ENCODE measurements around the gene CLDN5. TPM values are rescaled to one million over a fixed set of nuclear protein-coding genes. Genes with fewer than 3 reads are reported as not detected.

CLDN5 gene
- total RNA-seq, 1 donor from 2014 or later: 904 TPM

DNA sequence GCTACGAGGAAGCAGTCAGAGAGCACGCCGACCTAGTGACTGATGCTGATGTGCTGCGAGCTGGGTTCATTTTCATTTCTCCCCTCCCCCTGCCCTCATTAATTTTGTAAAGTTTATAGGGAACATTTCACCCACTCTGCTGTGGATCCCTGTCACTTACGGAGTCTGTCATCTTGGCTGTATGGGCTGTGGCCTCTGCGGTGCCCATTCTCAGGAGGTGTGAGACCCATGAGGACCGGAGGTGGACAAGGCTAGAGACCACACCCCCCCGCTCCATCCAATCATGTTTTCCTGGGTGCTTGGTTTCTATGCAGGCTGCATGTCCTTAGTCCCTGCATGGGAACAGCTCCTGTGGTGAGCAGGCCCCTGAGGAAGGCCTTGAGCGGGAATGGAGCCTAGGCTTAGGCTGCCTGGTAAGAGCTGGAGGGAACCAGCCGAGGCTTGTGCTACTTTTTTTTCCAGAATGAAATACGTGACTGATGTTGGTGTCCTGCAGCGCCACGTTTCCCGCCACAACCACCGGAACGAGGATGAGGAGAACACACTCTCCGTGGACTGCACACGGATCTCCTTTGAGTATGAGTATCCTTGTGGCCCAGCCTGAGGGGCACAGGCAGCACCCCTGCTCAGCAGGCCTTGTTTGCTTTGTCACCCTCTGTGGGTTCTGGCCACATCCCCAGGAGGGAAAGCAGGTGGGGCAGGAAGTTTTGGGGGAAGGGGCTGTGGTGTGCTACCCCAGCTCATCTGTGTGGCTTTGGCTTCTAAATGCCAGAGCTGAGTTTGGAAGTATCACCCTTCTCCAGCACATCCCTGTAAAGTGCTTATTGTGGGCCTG lies 19.1 kb downstream of the CLDN5 start:
- DNase-seq (ENCODE audit: low read depth in 2 of 2): no peak

GRCh38 chr22:19503869-19504268 lies 20.3 kb downstream of the CLDN5 start:
- no peak for DNase-seq (ENCODE audit: low read depth in 2 of 2)

DNA sequence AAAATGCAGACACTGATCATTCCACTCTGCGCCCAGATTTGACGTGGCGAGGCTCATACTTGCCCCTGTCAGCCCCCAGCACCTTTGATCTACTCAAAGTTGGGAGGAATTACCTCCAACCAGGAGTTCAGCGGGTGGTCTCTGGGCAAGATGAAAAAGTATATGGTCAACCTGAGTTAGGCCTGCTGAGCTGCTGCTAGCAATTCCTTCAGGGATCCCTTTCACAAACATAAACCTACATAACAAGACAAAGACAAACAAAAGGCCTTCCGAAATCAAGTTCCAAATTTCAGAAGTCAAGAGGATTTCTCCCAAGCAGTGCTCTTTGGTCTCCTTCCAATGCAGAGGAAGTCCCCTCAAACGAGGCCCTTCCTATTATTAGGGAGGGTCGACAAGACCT lies 20.8 kb downstream of the CLDN5 start:
- DNase-seq (ENCODE audit: low read depth in 2 of 2): no peak

DNA sequence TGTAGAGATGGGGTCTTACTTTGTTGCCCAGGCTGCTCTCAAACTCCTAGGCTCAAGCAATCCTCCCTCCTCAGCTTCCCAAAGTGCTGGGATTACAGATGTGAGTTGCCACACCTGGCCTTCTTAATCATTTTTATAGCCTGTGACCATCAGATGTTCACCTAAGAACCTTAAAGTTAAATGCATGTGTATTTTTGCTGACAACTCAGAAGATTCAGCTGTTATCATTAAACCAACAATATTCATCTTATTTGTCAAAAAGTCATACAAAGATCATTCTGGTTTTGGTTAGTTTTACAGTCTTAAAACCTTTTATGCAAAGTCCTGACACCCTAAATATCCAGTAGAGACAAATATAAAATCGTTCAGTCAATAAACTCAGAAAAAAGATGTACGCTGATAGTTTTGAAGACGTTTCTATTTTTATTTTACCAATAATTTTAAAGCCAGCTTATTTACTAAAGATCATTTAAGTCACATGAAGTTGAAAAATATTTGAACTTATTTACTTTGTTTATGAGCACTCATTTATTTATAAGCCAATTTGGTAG lies 22.2 kb downstream of the CLDN5 start:
- no peak for DNase-seq (ENCODE audit: low read depth in 2 of 2)

GRCh38 chr22:19499880-19500242 lies 24.3 kb downstream of the CLDN5 start:
- no peak for DNase-seq (ENCODE audit: low read depth in 2 of 2)

DNA sequence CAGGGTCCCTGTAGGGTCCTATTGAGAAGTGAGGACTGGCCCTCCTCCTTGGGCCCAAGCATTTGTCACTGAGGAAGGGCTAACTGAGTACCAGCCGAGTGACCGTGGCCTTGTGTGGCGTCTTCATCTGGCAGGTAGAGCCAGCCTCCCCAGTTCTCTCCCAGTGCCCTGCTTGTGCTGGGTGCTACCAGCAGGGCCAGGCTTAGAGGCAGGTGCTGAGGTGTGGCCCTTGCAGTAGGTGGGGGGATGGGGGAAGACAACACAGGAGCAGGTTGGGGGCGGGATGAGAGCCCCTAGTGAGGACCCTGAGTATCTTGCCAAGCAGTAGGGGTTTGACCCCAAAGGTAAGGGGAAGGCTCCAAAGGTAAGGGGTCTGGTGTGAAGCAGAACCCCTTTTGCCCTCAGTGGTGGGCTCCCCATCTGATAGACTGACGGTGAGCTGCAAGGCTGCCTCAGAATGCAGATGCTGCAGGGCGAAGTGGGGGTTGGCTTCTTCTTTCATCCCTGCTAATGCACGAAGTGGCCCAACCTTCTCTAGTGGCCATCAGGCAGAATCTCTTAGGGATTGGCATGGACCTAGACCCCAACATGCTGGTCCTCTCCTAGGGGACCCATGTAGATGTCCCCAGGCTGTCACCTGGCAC lies 24.9 kb downstream of the CLDN5 start:
- DNase-seq (ENCODE audit: low read depth in 2 of 2): no peak

- DNase-seq (ENCODE audit: low read depth in 2 of 2): no peak
These were observed 25.4 kb downstream of the CLDN5 start for GRCh38 chr22:19498866-19499190.

DNA sequence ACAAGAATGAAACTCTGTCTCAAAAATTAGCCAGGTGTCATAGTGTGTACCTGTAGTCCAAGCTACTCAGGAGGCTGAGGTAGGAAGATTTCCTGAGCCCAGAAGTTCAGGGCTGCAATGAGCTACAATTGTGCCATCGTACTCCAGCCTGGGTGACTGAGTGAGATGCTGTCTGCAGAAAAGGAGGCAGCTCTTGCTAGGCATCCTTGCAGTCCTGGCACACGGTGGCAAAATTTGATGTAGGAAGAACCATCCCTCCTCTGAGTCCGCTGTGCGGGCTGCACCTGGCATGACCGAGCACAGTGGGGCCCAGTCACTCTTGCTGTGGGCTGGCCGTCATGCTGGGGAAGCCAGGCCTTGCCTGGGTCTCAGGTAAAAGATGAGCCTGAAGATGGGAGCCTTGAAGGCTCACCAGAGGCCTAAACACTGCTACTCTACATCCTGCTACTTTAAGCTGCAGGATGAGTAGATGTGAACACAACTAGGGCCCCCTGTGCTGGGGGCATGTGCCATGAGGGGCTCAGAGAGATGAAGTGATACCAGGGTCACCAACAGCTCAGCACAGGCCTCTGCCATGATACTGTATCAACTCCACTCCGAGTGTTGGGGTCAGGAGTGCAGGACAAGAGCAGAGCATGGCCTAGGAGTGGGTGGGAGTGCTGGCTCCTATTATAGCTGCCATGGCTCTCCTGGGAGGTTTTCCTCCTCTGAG lies 25.9 kb downstream of the CLDN5 start:
- no peak for DNase-seq (ENCODE audit: low read depth in 2 of 2)

GRCh38 chr22:19497245-19497644 lies 27.0 kb downstream of the CLDN5 start:
- DNase-seq (ENCODE audit: low read depth in 2 of 2): peak; percentile 64 to 94

DNA sequence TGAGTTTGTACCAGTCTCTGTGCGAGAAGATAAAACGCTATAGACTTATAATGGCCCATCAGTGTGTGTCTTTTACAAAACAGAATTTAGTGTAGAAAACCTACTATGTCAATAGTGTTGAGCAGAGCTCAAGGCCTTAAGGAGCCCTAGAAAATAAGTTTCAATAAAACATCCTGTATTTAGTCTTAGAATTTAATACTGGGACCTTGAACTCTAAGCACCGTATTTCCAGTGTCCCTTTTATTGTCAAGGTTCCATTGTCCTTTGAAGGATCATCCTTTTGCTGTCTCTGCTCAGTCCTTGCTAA lies 27.9 kb downstream of the CLDN5 start:
- no peak for DNase-seq (ENCODE audit: low read depth in 2 of 2)

DNA sequence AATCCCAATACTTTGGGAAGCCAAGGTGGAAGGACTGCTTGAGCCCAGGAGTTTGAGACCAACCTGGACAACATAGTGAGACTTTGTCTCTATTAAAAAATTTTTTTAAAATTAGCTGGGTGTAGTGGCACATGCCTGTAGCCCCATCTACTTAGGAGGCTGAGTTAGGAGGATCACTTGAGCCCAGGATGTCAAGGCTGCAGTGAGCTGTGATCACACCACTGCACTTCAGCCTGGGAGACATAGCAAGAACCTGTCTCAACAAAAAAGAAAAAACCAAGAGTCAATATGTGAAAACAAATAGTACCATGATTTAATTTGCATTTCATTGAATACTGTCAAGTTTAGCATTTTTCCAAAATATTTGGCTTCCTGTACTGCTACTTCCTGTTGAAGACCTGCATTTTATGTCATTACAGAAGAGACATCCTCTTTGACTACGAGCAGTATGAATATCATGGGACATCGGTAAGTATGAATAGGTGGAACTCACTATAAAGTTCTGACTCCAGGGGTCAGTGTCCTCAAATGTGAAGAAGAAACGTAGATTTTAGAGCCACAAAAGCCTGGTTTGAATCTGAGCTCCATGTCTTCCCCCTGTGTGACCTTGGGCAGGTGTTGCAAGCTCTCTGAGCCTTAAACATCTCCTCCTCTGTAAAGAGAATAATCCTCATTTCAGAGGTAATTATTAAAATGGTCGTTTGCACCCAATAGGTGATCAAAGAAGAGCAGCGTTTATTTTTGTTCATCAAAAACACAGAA lies 28.5 kb downstream of the CLDN5 start:
- peak; percentile 78 to 91 for DNase-seq (ENCODE audit: low read depth in 2 of 2)

DNA sequence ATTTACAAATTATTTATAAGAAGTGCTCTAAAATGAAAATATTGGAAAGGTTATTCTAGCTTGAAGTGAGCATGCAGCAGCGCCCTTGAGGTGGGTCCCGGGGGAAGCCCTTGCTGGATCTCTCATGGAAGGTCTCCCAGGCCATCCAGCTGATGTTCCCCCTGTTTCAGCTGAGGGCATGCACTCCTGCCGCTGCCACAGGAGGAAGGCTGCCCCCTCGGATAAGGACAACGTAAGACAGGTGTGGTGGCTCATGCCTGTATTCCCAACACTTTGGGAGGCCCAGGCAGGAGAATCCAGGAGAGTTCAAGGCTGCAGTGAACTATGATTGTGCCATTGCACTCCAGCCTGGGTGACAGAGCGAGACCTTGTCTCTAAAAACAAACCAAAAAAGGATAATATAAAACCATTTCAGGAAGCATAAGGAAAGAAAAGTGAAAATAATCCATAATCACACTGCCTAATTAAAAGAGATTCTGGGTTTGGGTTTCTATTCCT lies 29.5 kb downstream of the CLDN5 start:
- no peak for DNase-seq (ENCODE audit: low read depth in 2 of 2)

DNA sequence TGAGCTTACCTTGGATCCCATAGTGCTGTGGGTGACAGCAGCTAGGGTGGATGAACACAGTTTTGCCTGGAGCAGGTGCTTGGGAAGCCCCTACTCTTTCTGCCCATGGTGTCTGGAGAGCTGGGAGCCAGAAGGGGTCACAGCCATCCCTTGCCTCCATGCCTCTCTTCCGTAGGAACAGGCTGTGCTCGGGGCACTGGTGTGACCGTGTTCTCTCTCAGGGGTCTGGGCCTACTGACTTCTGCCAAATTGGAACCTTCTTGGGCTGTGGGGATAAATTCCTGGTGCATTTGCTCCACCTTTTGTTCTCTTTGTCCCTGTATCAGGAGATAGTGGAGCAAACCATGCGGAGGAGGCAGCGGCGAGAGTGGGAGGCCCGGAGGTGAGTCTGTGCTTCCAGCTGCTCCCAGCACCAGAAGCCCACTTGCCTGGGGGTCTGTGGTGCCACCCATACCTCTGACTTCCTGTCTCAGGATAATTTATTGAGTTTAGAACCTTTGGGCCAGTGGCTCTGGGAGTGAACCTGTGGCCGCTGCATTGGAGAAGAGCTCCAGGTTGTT lies 30.1 kb downstream of the CLDN5 start:
- DNase-seq (ENCODE audit: low read depth in 2 of 2): no peak

- no peak for DNase-seq (ENCODE audit: low read depth in 2 of 2)
These were observed 31.6 kb downstream of the CLDN5 start for GRCh38 chr22:19492504-19493174.

- no peak for DNase-seq (ENCODE audit: low read depth in 2 of 2)
These were observed 33.5 kb downstream of the CLDN5 start for GRCh38 chr22:19490628-19491230.

- peak; percentile 29 to 69 for DNase-seq (ENCODE audit: low read depth in 2 of 2)
These were observed 35.0 kb downstream of the CLDN5 start for GRCh38 chr22:19488884-19489843.

- no peak for DNase-seq (ENCODE audit: low read depth in 2 of 2)
These were observed 35.9 kb downstream of the CLDN5 start for GRCh38 chr22:19488285-19488684.

DNA sequence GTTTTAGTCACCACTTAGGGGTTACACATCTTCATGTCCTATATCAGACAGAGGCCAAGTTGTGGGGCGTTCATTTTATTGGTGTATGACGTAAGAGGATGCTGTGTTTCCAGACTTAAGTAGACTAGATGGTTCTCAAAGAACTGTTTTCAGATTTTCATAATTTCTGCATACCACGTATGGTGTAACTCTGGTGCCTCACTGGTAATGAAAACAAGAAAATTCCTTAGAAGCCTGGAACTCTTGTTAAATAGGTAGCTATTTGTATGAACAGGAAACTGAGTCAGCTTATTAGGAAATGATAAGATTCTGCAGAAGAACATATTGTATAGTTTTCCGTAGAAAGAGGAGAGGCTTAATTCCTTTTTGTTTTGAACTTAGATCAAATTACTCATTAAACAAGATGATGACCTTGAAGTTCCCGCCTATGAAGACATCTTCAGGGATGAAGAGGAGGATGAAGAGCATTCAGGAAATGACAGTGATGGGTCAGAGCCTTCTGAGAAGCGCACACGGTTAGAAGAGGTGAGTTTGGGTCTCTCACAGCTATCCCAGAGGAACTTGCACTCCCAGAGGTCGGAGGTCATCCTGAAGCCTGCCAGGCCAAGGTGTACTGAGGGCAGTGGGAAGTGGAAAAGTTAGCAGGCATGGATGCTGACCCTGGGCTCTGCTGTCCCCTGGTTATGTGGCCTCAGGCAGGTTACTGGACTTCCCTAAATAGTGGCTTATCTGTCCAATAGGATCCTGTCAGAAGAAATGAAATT lies 40.5 kb downstream of the CLDN5 start:
- peak; percentile 24 to 90 for DNase-seq (ENCODE audit: low read depth in 2 of 2)

All from lung microvascular endothelial cell (primary cell).